ENCODE results near the gene ANKFN1.

DNA sequence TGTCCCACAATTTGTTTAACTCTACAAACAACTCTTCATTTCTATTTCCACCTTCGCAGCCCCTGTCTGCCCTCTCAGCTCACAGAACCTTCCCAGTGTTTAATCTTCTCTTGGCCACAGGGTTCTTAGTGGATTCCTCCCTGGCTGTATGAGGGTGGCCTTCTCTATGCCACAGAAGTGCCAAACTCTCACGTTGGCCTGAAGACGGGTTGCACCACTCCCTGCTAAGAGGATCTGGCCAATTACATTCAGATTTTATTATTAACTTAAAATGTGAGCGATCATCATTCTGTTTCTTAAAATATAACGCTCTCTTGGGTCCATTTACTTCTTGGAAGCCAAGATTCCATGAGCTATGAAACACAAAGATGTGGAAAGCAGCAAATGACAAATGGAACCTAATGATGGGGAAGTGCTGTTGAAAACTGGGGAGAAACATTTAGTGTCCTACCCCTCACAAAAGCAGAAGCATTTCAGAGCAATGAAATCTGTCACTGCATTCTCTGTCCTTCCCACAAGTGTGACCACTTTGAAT lies 348.9 kb downstream of the ANKFN1 start:
- TF ChIP-seq CTCF (conservative IDR thresholded peaks at IDR 0.05 in 1 of 2, IDR thresholded peaks at IDR 0.05 in 1 of 2; ENCODE audit: extremely low read depth in 1 of 2, insufficient read depth in 1 of 2, low read depth in 1 of 2, low read length in 2 of 2), result no peak
- no peak for TF ChIP-seq EZH2 (IDR thresholded peaks at IDR 0.05; ENCODE audit: borderline replicate concordance, low read length)
